Measurements from ENCODE around the gene UBE3C.
"Not testable (repeated sequence)": the region's sequence is repeated elsewhere in the genome, so short reads cannot be mapped to it uniquely, and the experiment has no call there.

The UBE3C gene

DNA sequence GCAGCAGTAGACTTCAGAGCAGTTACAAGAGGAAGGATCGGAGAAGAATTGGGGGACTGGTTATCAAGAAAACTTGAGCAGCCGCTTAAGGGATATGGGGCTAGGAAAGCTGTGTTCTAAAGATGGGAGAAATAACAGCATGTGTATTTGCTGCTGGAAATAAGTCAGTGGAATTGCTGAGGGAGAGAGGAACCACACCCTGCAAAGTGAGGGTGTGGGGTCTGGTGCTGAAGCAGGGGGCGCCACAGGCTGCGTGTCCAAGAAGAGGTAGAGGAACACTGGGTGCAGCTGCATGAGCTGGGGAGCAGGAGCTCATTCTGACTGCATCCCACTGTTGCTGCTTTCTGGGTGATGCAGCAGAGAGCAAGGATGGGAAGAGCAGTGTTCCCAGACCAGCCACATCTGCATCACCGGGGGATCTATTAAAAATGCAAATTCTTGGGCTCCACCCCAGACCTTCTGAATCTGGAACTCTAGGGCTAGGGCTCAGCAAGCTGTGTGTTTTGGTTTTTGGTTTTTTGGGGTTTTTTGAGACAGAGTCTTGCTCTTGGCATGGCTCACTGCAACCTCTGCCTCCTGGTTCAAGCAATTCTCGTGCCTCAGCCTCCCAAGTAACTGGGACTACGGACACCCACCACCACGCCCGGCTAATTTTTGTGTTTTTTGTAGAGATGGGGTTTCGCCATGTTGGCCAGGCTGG, 101.0 kb downstream of the UBE3C start:
- DNase-seq (ENCODE audit: low read depth) = no peak

DNA sequence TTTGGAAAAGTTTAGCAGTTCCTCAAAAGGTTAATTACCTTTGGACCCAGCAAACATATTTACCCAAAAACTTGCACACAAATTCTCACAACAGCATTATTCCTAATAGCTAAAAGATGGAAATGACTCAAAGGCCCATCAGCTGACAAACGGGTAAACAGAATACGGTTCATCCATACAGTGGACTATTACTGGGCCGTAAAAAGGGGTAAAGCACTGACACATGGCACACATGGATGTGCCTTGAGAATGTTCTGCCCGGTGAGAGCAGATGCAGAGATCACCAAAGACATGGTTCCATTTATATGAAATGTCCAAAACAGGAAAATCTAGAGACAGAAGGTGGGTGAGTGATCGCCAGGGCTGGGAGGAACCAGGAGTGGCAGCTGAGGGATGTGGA, 102.9 kb downstream of the UBE3C start:
- no peak for DNase-seq (ENCODE audit: low read depth)

DNA sequence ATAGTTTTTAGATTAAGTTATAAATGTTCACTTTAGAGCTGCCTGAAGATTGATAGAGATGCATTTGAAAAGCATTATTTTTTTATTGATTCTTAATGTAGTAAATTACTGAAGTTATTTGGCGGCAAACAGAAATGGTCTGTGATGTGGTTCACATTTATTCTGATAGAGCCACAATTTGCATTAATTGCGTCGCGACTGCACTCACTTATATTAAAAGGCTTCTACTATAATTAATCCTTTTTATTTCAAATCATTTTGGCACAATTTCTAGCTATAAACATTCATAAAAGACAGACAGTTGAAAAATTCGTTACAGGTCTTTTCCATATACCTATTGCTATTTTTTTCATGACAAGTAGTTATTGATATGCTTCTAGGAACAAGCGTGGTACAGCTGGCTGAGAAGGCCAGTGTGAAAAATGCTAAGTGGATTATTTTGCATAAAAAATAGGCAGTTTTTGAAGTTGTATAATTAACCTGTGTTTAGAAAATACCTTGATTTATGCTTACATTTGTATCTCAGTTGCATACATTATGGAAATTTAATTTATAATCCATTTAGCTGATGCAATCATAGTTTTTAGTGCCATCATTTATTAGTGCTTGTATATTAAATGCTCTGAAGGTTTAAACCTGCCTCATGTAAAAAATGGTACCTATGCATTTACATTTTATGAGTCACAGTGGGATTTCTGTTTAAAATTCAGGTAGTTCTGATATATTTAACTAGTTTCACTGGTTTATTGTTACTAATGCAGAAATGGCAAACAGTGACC, 106.0 kb downstream of the UBE3C start:
- no peak for DNase-seq (ENCODE audit: low read depth)

DNA sequence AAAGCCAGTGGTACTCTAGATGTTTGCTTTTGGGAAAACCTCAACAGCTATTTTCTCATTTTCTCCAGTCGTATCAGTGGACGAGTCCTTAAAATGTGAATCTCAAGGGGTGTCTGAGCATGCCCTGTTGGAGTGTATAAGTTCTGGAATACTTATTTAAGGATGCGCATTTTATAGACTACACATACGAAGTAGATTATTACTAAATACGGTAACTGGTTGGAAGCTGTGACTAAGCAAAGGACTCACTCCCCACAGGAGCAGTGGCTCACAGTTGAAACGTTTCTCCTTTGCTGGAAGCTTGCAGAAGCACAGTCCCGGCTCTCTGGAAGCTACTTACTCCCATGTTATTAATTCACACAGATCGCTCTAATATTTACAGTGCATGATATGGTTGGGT, 107.3 kb downstream of the UBE3C start:
- DNase-seq (ENCODE audit: low read depth) = no peak

DNA sequence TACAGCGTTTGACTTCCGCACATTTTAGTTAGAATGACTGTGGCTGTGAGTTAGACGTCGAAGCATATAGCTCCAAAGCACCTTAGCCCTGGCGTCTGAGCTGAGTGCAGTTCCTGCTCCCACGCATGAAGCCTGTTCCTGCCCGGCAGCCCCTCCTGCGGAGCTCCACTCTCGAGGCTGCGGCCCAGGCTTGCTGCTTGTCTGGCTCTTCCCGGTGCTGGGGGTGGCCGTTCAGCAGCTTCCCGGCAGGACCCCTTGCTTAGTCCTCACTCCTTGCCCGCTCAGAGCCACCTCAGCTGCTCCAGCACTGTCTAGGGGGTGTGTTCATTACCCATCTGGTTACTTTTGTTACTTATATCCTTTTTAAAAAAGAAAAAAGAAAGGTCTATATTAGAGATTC, 109.9 kb downstream of the UBE3C start:
- no peak for DNase-seq (ENCODE audit: low read depth)

DNA sequence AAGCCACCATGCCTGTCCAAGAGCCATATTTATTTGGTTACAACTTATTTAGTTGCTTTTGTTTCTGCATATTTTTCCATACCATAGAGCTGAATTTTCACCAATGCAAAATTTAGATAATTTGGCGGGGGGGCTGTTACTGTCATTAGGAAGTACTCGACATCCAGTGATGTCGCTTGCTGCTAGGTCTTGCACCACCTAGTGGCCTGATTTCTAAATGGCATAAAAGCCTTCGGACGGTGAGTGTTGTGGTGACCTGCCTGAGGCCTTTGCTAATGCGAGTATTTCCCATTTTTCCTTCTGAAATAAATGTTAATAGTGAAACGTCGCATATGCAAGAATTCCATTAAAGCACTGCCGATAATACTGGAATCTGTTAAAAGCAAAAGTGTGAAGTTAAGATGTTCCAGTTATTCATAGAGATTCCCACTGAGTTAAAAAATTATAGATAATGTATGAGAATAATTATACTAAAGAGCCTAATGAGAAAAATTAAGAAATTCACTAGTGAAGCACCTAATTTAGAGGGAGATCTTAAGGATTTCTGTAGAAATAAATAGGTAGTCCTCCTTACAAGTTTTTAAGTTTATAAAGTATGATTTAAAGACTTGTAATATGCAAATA, 112.0 kb downstream of the UBE3C start:
- peak; percentile 56 for DNase-seq (ENCODE audit: low read depth)

DNA sequence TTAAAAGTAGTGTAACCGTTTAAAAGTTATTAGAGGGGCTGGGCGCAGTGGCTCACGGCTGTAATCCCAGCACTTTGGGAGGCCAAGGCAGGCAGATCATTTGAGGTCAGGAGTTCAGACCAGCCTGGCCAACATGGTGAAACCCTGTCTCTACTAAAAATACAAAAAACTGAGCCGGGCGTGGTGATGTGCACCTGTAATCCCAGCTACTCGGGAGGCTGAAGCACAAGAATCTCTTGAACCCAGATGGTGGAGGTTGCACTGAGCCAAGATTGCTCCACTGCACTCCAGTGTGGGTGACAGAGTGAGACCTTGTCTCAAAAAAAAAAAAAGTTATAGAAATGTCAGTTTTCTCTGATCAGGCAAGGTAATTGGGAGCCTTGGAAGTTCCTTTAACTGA, 113.1 kb downstream of the UBE3C start:
- not testable (repeated sequence) for DNase-seq (ENCODE audit: low read depth)

DNA sequence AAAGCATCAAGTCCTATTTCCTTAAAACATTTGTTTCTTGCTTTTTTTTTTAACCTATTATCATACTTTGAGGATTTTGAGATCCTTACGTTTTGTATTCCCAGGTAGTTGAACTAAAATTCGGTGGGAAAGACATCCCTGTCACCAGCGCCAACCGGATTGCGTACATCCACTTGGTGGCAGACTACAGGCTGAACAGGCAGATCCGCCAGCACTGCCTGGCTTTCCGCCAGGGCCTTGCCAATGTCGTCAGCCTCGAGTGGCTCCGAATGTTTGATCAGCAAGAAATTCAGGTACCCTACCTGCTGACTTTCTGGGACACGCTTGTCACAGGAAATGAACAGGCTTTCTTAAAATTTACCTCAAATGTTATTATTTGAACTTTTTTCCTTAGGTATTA, 115.1 kb downstream of the UBE3C start:
- DNase-seq (ENCODE audit: low read depth) = no peak

DNA sequence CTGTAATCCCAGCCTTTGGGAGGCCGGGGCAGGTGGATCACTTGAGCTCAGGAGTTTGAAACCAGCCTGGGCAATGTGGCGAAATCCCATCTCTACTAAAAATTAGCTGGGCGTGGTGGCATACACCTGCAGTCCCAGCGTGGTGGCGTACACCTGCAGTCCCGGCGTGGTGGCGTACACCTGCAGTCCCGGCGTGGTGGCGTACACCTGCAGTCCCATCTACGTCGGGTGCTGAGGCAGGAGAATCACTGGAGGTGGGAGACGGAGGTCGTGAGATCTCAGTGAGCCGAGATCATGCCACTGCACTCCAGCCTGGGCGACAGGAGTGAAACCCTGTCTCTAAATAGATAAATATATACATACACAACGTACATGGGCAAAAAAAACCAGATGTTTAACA, 116.1 kb downstream of the UBE3C start:
- DNase-seq (ENCODE audit: low read depth) = not testable (repeated sequence)

DNA sequence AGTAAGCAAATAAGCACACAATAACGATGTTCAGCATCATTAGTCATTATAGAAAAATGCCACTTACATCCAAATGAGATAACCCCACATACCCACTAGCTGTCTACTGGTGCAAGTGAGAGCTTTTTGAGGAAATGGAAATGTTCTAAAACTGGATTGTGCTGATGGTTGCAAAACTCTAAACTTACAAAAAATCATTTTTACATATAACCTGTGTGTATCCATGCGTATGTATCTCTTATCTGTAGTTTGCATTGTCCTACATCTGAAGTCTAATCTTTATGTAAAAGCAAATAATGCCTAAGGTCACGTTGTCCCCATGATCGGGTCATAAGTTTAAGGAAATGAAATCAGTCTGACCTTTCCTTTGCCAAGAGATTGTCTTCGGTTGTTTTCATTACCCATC, 116.5 kb downstream of the UBE3C start:
- DNase-seq (ENCODE audit: low read depth) = no peak

DNA sequence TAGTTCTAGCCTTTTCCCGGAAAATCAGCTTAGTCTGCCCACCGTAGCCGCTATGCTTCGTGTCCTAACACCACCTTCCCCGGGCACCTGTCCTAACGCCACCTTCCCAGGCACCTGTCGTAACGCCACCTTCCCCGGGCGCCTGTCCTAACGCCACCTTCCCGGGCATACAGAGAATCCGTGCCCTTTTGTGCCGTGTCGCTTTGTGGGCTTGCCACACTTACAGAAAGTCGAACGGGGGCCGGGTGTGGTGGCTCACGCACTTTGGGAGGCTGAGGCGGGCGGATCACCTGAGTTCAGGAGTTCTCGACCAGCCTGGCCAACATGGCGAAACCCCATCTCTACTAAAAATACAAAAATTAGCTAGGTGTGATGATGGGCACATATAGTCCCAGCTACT, 124.4 kb downstream of the UBE3C start:
- no peak for DNase-seq (ENCODE audit: low read depth)

DNA sequence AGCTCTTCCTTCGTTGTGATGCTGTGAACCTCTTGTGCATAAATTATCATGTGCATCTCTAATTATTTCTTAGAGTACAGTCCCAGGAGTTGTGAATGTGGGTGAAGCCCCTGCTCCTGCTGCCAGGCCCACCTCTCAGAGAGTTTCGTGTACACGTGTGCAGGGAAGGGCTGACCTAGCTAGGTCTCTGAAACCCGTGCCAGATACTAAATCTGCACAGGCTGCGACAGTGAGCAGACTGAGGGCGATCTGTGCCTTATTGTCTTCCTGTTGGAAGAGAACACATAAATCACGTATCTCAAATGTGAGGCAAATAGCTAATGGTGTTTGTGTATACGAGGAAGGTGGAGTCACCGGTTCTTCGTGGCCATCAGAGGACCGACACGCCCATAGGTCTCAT, 126.3 kb downstream of the UBE3C start:
- no peak for DNase-seq (ENCODE audit: low read depth)

DNA sequence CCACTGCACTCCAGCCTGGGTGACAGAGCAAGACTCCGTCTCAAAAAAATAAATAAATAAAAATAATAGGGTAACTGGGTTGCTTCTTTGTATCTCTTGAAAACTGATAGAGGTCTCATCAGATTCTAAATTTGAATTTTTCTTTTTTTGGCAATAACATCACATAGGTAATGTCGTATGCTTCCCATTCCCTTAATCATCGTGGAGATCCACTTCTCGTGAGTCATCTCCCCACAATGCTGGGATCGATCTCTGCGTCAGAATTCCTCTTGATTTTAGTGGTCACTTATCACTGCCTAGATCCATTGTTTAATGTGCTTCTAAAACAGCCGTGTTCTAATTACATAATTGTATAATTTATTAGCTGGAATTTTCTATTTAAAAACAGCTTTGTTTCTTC, 127.5 kb downstream of the UBE3C start:
- no peak for DNase-seq (ENCODE audit: low read depth)

DNA sequence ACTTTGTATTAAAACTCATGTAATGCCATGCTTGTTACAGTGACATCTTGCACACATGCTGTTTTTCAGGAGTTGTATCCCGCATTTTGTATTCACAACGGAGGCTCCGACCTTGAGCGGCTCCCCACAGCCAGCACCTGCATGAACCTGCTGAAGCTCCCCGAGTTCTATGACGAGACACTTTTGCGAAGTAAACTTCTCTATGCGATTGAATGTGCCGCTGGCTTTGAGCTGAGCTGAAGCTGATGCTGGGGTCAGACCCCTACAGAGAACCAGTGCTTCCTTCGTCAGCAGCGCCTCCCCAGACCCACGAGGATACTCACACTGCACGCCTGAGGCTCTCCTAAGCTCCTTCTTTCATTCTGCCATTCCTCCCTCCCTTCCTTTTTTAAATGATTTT, 128.8 kb downstream of the UBE3C start:
- DNase-seq (ENCODE audit: low read depth) = no peak

DNA sequence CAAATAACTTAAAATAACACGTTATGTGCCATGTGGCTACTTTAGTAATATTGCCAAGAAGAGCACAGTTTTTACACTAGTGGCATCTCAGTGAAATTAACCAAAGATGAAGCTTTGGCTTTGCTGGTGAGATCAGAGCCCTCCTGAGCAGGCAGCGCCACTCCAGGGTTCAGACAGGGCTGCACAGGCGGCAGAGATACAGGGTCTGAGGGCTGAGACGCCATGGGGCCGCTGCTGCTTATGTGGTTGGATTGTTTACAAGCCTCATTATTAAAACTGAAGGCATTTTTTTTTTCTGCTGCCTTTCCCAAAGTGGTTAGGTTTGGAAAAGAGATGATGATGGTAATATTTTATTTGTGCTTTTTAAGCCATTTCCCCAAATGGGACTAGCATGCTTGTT, 129.2 kb downstream of the UBE3C start:
- DNase-seq (ENCODE audit: low read depth) = no peak

DNA sequence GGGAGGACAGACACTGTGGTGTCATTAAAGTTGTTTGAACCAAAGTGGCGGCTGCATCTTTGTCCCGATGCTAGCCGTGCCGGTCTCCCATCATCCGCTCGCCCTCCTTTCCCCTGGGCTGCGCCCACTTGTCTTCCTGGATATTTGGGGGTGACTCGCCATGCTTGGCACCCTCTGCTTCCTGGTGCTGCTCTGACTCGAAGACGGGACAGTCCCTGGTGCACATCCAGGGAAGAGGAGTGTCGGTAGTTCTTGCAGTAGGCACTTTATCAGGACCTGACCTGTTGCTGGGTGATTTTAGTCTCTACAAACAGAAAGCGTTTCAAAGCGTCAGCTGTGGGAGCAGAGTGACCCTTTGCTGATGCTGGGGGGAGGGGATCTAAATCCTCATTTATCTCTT, 129.8 kb downstream of the UBE3C start:
- no peak for DNase-seq (ENCODE audit: low read depth)

DNA sequence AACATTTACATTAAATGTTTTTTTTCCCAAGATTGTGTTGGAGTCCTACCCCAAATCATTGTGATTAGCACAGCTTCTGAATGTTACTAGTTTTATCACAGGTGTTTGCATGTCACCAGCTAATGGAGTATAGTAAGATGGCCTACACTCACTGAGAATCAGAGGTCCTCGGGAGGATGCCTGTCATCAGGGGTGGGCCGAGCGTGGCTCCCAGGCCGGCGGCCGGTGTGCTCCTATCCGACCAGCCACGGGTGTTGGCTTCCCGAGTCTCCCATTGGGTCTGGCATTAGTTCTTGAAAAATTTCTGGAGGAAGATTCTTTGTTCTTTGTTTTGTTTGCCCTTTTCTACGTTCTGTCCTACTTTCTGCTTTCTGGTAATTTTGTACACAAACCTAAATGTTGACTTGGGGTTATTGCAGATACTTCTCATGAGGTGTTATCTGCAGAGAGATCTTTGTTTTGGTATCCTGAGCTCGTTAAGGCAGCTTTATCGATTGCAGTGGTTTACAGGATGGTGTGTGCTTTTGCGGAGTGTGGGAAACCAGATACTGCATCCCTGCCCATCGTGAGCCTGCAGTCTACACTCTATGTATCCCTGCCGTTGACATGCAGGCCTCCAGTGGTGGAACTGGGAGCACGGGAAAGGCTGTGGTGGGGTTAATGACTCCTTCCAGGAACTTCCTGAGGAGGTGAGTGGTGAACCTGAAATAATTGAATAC, 130.8 kb downstream of the UBE3C start:
- no peak for DNase-seq (ENCODE audit: low read depth)

DNA sequence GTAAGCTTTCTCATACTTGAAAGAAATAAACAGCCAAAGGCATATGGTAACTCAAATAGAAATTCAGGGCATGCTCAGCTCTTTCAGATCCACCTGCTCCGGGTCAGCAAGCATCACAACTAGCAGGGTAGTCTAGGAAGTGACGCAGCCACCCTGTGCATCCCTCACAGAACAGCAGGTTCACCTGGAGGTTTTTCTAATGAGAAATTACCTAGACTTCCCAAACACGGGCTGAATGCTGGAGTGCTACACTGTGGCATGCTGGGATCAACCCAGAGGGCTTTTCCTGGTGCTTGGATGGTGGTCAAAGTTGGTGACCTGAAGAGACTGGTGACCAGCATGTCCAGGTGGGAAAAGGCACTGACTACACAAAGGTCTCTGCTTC, 131.3 kb downstream of the UBE3C start:
- DNase-seq (ENCODE audit: low read depth) = no peak

DNA sequence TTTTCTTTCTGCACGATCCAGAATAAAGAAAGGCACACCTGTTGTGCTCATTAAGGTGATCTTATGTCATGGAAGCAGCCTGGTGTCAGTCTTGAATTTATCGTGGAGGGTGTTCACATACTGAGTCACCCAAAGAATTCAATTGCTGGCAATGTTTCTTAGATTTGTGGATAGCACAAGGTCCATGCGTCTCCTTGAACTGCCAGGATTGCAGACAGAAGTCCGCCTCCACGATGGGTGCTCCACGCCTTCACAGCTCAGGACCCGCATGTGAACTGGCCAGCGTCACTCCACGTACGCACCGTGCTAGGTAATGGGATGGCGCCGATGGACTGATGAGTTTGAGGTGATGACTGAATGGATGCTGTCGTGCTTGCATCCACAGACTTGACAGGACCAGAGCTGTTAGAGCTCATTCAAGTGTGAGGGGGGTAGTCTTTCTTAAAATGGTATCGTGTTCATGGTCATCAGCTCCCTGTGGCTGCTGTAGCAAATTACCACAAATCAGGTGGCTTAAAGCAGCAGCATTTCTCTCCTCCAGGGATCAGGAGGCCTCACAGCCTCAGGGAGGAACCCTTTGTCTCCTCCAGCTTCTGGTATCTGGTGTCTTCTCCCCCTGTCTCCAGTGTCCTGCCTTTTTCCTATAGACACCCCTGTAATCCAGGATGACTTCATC, 132.7 kb downstream of the UBE3C start:
- DNase-seq (ENCODE audit: low read depth) = no peak

DNA sequence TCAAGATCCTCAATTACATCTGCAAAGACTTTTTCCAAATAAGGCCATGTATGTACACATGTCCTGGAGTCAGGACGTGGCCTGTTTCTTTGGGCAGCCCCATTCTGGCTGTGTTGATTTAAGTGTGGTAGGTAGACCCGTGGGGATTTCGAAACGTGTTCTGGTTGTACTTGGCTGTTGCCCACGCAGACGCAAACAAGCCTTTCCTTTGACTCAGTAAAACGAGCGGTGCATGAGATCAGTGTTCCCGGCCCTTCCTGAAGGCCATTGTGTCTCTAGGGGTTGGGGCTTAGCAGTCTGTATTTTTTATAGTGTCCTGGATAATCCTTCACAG, 133.2 kb downstream of the UBE3C start:
- DNase-seq (ENCODE audit: low read depth) = peak; percentile 98

DNA sequence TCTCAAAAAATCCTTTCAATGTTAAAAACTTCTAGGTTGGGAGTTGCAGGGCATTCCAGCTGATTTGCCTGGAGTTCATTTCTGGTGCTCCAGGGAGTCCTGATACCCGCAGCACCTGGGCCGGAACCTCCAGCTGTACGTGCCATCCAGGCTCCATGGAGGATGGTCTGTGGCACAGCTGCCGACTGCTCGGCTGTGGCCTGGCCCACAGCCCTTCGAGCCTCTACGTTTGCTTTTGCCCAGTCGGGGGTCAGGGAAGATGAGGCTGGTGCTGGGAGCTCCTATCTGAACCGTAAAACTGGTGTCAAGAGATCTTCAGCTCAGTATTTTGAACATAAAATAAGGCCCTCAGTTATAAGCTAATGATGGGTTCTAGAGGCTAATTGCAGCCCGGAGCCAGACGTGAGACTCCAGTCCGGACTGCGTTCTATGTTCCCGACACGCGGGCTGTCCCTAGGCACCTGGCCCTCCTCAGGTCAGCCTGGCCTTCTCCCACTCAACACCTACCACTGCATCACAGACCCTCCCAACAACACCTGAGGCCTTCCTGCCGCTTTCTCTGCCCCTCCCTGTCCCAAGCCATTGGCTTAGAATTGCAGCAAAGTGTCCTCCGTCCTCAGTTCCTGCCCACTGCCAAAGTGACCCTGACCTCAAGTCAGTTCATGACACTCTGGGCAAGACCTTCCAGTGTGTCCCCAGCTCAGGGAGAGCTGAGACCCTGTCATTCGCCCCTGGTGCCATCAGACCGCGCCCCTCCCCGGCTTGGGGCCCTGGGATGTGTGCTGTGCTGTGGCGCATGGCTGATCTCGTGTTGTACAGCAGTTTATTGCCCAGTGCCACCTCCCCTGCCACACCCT, 133.9 kb downstream of the UBE3C start:
- DNase-seq (ENCODE audit: low read depth) = no peak
